ENCODE results near the gene RAB6A.

- TF ChIP-seq, protein P1, sequence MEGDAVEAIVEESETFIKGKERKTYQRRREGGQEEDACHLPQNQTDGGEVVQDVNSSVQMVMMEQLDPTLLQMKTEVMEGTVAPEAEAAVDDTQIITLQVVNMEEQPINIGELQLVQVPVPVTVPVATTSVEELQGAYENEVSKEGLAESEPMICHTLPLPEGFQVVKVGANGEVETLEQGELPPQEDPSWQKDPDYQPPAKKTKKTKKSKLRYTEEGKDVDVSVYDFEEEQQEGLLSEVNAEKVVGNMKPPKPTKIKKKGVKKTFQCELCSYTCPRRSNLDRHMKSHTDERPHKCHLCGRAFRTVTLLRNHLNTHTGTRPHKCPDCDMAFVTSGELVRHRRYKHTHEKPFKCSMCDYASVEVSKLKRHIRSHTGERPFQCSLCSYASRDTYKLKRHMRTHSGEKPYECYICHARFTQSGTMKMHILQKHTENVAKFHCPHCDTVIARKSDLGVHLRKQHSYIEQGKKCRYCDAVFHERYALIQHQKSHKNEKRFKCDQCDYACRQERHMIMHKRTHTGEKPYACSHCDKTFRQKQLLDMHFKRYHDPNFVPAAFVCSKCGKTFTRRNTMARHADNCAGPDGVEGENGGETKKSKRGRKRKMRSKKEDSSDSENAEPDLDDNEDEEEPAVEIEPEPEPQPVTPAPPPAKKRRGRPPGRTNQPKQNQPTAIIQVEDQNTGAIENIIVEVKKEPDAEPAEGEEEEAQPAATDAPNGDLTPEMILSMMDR (IDR thresholded peaks at IDR 0.05 in 4 of 5, conservative IDR thresholded peaks at IDR 0.05 in 1 of 5) = no peak
- TF ChIP-seq POLR2A (IDR thresholded peaks at IDR 0.05) = no peak
Observed at GRCh38 chr11:73651661-73652045, 109.2 kb downstream of the RAB6A start.
